Measurements from ENCODE around the gene PRPF8.
A peak's percentile ranks its signal among the peaks of the same experiment; 100 is the strongest.

The PRPF8 gene

DNA sequence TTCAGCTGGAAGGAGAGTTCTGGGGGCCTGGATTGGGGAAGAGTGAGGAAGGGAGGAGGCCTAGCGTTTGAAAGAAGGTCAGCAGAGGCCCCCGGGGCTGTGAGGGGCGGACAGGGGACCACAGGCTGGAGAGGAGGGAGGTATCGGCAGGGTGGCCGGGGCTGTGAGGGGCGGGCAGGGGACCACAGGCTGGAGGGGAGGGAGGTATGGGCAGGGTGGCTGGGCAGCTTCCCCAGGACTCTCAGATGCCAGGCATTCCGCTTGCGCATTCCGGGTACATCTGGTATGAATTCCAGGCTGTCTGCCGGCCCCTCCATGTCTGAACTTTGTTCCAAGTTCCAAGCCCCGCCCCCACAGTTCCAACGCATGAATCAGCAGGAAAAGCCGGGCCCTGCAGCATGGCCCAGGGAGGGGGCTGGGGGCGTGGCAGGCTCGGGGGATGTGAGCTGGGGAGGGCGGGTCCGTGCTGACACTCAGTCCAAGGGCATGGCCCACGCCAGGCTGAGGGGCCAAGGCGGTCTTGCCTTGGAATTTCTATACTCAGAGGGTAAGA is 29.8 kb upstream of the PRPF8 start:
- DNase-seq (ENCODE audit: low spot score) = peak; percentile 99

GRCh38 chr17:1713878-1714426 is 29.3 kb upstream of the PRPF8 start:
- Histone ChIP-seq H3K4me3 (ENCODE audit: severe bottlenecking) (peak overlapping the region; percentile 68), H3K27me3 (ENCODE audit: insufficient read depth, poor library complexity, severe bottlenecking) (no peaks in the 10 kb centered on the region), H3K36me3 (ENCODE audit: low read depth) (peaks cover 33% of the 10 kb centered on the region), H3K27ac (ENCODE audit: poor library complexity, severe bottlenecking) (peak overlapping the region; percentile 93), H3K4me1 (ENCODE audit: insufficient read depth, poor library complexity, severe bottlenecking) (peaks cover 22% of the 10 kb centered on the region), H3K9me3 (ENCODE audit: severe bottlenecking) (no peaks in the 10 kb centered on the region)
- DNase-seq (ENCODE audit: low spot score) (peak; percentile 63), ATAC-seq (ENCODE audit: low read depth) (no peak)
- TF ChIP-seq, protein P1, sequence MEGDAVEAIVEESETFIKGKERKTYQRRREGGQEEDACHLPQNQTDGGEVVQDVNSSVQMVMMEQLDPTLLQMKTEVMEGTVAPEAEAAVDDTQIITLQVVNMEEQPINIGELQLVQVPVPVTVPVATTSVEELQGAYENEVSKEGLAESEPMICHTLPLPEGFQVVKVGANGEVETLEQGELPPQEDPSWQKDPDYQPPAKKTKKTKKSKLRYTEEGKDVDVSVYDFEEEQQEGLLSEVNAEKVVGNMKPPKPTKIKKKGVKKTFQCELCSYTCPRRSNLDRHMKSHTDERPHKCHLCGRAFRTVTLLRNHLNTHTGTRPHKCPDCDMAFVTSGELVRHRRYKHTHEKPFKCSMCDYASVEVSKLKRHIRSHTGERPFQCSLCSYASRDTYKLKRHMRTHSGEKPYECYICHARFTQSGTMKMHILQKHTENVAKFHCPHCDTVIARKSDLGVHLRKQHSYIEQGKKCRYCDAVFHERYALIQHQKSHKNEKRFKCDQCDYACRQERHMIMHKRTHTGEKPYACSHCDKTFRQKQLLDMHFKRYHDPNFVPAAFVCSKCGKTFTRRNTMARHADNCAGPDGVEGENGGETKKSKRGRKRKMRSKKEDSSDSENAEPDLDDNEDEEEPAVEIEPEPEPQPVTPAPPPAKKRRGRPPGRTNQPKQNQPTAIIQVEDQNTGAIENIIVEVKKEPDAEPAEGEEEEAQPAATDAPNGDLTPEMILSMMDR (IDR thresholded peaks at IDR 0.05; ENCODE audit: poor library complexity, severe bottlenecking) = peak; percentile 64

More for the DNA sequence above, 29.8 kb upstream of the PRPF8 start:
- H3K27me3 ChIP-seq (ENCODE audit: insufficient read depth, poor library complexity, severe bottlenecking) = no peaks in the 10 kb centered on the region
- TF ChIP-seq, protein P1 (IDR thresholded peaks at IDR 0.05; ENCODE audit: poor library complexity, severe bottlenecking) = no peak
- peak; percentile 40 for ATAC-seq (ENCODE audit: low read depth)
- peak overlapping the region; percentile 93 for H3K27ac ChIP-seq (ENCODE audit: poor library complexity, severe bottlenecking)
- peak overlapping the region; percentile 68 for H3K4me3 ChIP-seq (ENCODE audit: severe bottlenecking)
- H3K36me3 ChIP-seq (ENCODE audit: low read depth) = peaks cover 33% of the 10 kb centered on the region
- H3K9me3 ChIP-seq (ENCODE audit: severe bottlenecking) = no peaks in the 10 kb centered on the region
- H3K4me1 ChIP-seq (ENCODE audit: insufficient read depth, poor library complexity, severe bottlenecking) = peaks cover 22% of the 10 kb centered on the region

- Histone ChIP-seq H3K27me3 (ENCODE audit: insufficient read depth, poor library complexity, severe bottlenecking) (no peaks in the 10 kb centered on the region), H3K27ac (ENCODE audit: poor library complexity, severe bottlenecking) (peak overlapping the region; percentile 93), H3K9me3 (ENCODE audit: severe bottlenecking) (no peaks in the 10 kb centered on the region), H3K36me3 (ENCODE audit: low read depth) (peaks cover 33% of the 10 kb centered on the region), H3K4me1 (ENCODE audit: insufficient read depth, poor library complexity, severe bottlenecking) (peaks cover 22% of the 10 kb centered on the region), H3K4me3 (ENCODE audit: severe bottlenecking) (no peak overlapping the region)
- DNase-seq (ENCODE audit: low spot score) (no peak), ATAC-seq (ENCODE audit: low read depth) (no peak)
- TF ChIP-seq, protein P1 (IDR thresholded peaks at IDR 0.05; ENCODE audit: poor library complexity, severe bottlenecking) = no peak
Measured at GRCh38 chr17:1713160-1713877, 28.7 kb upstream of the PRPF8 start.

- H3K9me3 ChIP-seq (ENCODE audit: severe bottlenecking) = no peaks in the 10 kb centered on the region
- no peak for ATAC-seq (ENCODE audit: low read depth)
- no peaks in the 10 kb centered on the region for H3K27me3 ChIP-seq (ENCODE audit: insufficient read depth, poor library complexity, severe bottlenecking)
- H3K27ac ChIP-seq (ENCODE audit: poor library complexity, severe bottlenecking) = peak overlapping the region; percentile 93
- TF ChIP-seq, protein P1 (IDR thresholded peaks at IDR 0.05; ENCODE audit: poor library complexity, severe bottlenecking) = no peak
- no peak overlapping the region for H3K4me3 ChIP-seq (ENCODE audit: severe bottlenecking)
- no peak for DNase-seq (ENCODE audit: low spot score)
- H3K36me3 ChIP-seq (ENCODE audit: low read depth) = peaks cover 33% of the 10 kb centered on the region
- H3K4me1 ChIP-seq (ENCODE audit: insufficient read depth, poor library complexity, severe bottlenecking) = peaks cover 22% of the 10 kb centered on the region
Measured at GRCh38 chr17:1712271-1712670, 27.6 kb upstream of the PRPF8 start.

Measured in RWPE2 (cell line).